Spleen (tissue), 7 donors: ENCODE data around the gene PSENEN.

Source experiments
- POLR2A ChIP-seq, 3 donors: fragments of 450-650 bp; IDR thresholded peaks; one replicate each; pipeline ENCODE4 v1.5.1; 2017; ENCODE audit warnings: antibody characterized with exemption in 3 of 3, mild to moderate bottlenecking in 1 of 3
- TF ChIP-seq, protein P1 (sequence below), 11 experiments: fragments of 200-600 bp in 7 of 11; fragments of 450-650 bp in 4 of 11; sonication (generic) in 4 of 11; IDR thresholded peaks in 8 of 11; conservative IDR thresholded peaks in 3 of 11; 1 replicate in 7 of 11; 2 replicates in 4 of 11; pipeline versions ENCODE4 v1.4.0 to v1.8.0; 2016 to 2021; ENCODE audit warnings: antibody characterized with exemption in 11 of 11, inconsistent platforms in 4 of 11, mild to moderate bottlenecking in 1 of 11
- donor health status: DM: no; HTN: no; CAD: no; lungs with moderate emphysema.
- donor health status: DM: no; HTN: no; CAD: no.
- donor health status: DM: no; HTN: no; CAD: no.

DNA sequence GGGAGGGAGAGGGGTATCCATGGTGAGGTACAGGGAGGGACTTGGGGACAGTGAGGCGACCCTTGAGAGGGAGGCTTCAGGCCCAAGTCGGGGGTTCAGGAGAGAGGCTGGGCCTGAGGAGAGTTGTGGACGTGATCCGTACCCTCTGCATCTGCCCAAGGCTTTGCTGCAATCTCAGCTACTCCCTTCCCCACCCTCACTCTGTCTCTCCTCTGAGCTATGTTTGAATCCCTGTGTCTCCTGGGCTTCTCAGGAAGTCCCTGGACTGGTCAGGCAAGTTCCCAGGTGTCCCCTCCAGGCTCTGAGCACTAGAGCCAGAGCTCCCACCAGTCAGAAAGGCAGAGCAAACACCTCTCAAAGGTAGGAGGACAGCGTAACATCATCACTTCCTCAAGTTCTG, 4.7 kb downstream of the PSENEN start:
- TF ChIP-seq, protein P1, sequence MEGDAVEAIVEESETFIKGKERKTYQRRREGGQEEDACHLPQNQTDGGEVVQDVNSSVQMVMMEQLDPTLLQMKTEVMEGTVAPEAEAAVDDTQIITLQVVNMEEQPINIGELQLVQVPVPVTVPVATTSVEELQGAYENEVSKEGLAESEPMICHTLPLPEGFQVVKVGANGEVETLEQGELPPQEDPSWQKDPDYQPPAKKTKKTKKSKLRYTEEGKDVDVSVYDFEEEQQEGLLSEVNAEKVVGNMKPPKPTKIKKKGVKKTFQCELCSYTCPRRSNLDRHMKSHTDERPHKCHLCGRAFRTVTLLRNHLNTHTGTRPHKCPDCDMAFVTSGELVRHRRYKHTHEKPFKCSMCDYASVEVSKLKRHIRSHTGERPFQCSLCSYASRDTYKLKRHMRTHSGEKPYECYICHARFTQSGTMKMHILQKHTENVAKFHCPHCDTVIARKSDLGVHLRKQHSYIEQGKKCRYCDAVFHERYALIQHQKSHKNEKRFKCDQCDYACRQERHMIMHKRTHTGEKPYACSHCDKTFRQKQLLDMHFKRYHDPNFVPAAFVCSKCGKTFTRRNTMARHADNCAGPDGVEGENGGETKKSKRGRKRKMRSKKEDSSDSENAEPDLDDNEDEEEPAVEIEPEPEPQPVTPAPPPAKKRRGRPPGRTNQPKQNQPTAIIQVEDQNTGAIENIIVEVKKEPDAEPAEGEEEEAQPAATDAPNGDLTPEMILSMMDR (IDR thresholded peaks at IDR 0.05 in 8 of 11, conservative IDR thresholded peaks at IDR 0.05 in 3 of 11): no peak
- TF ChIP-seq POLR2A (IDR thresholded peaks at IDR 0.05): no peak
